HPDE6-E6E7 (cell line): ENCODE data around the gene MOV10.
"Not testable (repeated sequence)": the region's sequence is repeated elsewhere in the genome, so short reads cannot be mapped to it uniquely, and the experiment has no call there.

Experiments used
- DNase-seq: peaks from one replicate; pipeline ENCODE4 v3.0.0; 2011; ENCODE audit warnings: missing footprints; ENCODE audit errors: extremely low spot score

MOV10 gene, protein sequence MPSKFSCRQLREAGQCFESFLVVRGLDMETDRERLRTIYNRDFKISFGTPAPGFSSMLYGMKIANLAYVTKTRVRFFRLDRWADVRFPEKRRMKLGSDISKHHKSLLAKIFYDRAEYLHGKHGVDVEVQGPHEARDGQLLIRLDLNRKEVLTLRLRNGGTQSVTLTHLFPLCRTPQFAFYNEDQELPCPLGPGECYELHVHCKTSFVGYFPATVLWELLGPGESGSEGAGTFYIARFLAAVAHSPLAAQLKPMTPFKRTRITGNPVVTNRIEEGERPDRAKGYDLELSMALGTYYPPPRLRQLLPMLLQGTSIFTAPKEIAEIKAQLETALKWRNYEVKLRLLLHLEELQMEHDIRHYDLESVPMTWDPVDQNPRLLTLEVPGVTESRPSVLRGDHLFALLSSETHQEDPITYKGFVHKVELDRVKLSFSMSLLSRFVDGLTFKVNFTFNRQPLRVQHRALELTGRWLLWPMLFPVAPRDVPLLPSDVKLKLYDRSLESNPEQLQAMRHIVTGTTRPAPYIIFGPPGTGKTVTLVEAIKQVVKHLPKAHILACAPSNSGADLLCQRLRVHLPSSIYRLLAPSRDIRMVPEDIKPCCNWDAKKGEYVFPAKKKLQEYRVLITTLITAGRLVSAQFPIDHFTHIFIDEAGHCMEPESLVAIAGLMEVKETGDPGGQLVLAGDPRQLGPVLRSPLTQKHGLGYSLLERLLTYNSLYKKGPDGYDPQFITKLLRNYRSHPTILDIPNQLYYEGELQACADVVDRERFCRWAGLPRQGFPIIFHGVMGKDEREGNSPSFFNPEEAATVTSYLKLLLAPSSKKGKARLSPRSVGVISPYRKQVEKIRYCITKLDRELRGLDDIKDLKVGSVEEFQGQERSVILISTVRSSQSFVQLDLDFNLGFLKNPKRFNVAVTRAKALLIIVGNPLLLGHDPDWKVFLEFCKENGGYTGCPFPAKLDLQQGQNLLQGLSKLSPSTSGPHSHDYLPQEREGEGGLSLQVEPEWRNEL

DNA sequence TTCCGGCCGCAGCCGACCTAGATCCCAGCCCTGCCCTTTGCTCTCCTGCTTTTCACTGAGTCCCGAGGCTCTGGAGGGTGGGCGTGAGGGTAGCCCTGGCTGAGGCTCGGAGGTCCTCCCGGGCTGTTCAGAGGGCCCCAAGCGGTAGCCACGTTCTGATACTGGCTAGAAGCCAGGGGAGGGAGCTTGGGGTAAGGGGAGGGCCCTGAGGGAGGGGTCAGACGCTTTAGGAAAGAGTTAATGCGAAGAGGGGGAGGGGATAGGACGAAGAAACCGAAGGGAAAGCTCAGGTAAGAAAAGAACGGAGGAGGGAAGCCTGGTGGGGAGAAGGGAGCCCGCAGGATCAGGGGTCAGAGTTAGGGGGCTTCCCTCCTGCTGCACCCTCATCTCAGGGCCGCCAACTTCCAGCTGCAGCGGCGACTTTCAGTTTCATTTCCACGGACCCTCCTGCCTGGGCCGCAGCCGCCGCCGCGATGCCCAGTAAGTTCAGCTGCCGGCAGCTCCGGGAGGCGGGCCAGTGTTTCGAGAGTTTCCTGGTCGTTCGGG, at the start of gene MOV10:
Gene MOV10, plus strand, starts transcription at position 220 of the 546 bp plus-strand sequence. Its CDS starts 254 bp downstream, at position 474.
- DNase-seq, result no peak

DNA sequence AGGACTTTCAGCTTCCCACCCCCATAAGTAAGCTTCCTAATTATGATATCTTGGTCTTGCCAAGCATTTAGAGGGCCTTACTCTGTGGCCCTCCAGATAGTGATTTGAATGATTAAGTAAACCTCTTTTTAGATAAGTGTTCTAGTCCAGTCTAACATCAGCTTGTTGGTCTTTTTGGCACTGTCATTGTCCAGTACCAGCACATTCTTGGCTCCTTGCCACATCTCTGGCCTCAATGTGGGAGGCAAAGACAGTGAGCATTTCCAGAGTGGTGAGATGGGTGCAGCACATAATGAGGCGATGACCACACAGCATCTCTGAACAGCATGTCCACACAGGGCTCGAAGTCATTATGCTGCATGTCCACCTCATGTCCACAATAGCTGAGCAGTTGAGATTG, 48.8 kb upstream of the MOV10 start:
- no peak for DNase-seq

DNA sequence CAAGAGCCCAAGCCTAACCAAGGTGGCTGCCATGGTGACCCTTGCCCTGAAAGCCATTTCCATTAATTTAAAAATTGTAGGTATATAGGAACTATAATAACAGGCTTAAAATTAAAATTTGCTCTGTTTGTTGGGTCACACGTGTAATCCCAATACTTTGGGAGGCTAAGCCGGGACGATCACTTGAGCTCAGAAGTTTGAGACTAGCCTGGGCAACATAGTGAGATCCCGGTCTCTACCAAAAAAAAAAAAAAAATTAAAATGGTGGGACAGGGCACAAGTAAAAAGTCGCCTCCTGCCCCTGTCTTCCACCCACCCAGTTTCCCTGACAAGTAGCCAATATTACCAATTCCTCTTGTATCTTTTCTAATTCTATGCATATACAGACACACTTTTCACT, 48.3 kb upstream of the MOV10 start:
- DNase-seq, result no peak

DNA sequence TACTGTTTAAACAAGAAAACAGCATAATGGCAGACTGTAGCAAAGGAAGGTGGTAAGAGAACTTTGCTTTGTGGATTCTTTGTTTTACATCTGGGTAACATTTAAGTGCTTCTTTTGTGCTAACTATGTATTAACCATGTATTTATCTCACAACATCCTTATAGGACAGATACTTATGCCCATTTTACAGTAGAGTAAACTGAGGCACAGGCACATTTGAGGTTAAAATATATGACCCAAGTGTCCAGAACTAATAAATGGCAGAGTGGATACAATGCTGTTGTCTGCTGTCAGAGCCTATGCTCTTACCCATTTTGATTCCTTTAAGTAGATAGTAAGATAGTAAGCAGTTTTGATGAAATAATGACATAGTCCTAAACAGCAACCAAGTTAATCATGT, 47.6 kb upstream of the MOV10 start:
- DNase-seq, result no peak

DNA sequence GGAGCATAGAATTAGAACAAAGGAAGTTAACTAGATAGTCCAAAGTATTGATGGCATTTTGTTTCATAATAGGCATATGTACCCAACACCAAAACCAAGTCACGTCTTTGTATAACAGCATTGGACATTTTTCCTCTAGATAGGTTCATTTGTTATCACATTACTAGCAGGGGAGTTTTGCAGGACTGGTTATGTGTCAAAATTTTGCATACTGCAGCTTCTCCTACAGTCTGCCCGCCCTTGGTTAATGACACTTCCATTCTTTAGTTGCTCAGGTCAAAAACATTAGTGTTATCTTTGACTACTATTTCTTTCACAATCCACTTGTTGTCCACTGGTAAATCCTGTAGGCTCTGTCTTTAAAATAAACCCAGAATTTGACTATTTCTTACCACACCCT, 45.9 kb upstream of the MOV10 start:
- DNase-seq, result no peak

DNA sequence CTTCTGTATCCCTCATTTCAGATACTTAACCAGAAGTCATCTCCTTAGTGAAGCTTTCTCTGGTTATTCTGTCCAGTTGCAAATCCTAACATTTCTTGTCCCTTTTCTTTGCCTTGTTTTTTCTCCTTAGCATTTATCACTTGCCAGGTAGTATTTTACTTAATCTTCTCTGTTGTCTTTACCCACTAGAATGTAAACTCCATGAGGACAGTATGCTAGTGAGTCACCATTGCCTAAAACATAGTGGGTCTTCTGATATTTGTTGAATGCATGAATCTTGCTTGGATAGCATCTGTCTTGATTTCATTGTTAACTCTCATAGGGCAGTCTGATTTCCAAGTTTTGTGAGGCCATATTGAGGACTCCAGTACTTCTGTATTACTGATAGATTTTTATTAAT, 45.2 kb upstream of the MOV10 start:
- DNase-seq, result no peak

DNA sequence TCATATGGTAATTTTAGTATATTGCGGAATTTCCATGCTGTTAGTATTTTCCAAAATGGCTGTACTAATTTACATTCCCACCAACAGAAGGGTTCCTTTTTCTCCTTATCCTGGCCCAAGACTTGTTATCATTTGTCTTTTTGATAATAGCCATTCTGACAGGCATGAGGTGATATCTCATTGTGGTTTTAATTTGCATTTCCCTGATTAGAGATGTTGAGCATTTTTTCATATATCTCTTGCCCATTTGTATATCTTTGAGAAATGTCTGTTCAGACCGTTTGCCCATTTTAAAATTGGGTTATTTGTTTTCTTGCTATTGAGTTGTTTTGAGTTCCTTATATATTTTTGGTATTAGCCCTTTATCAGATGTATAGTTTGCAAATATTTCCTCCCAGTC, 40.8 kb upstream of the MOV10 start:
- no peak for DNase-seq

DNA sequence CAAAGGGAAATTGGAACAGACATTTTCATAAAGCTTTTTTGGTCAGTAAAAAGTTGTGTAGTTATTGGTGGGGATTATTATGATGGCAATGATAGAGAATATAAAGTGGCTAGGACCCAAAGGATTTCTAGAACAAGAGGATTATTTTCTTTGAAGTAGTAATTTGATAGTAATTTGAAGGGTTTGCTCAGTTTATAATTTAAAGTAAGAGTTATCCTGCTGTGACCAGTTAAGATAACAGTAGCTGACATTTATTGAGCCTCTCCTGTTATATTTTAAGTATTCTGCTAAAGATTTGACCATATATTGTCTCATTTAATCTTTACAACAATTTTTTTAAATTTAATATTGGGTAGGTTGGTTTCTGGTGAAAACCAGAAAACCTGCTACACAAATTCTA, 40.1 kb upstream of the MOV10 start:
- no peak for DNase-seq

DNA sequence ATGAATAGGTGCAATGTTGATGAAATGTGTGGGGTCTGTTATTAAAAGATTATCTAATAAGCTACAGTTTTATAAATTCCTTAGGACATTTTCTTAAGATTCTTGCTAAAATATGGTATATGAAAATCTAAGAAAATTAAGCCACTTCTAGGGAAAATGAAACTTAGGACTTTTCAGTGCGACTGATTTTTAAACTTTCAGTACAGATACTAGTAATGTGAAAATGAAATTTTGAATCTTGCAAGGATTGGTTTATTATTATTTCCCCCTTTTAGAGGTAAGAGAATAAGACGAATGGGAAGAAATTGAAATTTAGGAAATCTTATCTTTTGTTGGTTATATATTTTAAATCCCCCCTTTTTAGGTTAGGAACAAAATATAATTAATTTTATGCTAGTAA, 38.4 kb upstream of the MOV10 start:
- DNase-seq, result no peak

DNA sequence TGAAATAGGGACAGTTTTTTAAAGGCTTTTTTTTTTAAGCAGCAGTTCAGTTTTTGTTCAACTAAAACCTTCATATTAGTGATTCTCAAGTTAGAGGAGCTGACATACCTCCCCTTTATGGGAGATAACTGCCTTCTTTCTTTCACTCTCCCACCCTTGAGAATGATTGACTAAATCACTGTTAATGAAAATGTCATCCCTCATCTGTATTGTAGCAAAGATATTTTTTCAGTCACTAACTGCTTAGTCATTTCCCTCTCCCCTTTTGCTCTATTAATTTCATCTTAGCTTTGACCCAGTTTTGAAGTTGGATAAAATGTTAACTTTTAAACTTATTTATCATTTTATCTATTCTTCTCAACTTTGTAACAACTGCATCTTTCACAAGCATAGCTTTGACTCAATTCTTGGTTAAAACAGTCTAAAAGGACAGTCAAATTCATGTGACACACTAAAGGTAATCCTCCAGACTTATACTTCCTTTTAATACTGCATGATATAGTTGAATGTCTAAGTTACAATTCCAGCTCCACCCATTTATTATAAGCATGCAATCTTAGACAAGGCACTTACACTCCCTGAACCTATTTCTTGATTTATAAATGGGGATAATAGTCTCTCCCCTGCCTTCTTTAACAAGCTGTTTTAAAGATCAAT, 37.7 kb upstream of the MOV10 start:
- DNase-seq, result no peak

DNA sequence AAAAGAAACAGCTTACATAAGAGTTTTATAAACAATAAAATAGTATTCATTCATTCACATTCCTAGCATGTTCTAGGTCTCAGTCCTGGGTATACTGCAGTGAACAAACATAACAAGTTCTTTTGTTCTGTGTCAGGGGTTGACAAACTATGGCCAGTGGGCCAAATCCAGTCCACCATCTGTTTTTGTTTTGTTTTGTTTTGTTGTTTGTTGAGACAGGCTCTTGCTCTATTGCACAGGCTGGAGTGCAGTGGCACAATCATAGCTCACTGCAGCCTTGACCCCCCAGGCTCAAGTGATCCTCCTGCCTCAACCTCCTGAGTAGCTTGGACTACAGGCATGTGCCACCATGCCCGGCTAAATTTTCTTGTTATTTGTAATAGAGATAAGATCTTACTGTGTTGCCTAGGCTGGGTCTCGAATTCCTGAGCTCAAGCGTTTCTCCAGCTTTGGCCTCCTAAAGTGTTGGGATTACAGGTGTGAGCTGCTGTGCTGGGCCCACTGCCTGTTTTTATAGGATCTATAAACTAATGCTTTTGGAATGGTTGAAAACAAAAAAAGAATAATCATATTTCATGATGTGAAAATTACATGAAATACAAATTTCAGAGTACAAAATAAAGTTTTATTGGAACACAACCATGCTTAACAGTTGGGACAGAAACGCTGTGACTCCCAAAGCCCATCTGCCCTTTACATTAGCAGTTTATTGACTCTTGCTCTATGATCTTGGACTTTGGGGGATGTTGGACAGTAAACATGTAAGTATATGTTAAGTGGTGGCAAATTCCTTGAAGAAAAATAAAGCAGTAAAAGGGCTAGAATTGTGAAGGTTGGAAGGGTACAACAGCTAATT, 37.0 kb upstream of the MOV10 start:
- no peak for DNase-seq

DNA sequence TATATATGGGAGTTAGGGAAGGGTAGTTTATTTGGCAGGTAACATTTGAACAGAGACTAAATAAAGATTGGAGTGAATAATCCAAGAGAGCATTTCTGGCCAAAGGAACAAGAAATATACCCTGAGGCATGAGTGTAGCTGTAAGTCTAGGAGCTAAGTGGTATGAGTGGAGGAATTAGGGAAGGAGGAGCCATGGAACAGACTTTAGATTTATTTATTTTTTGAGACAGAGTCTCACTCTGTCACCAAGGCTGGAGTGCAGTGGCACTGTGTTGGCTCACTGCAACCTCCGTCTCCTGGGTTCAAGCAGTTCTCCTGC, 36.4 kb upstream of the MOV10 start:
- no peak for DNase-seq

DNA sequence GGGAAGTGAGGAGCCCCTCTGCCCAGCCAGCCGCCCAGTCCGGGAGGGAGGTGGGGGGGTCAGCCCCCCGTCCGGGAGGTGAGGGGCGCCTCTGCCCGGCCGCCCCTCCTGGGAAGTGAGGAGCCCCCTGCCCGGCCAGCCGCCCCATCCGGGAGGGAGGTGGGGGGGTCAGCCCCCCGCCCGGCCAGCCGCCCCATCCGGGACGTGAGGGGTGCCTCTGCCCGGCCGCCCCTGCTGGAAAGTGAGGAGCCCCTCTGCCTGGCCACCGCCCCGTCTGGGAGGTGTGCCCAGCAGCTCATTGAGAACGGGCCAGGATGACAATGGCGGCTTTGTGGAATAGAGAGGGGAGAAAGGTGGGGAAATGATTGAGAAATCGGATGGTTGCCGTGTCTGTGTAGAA, 34.0 kb upstream of the MOV10 start:
- DNase-seq, result not testable (repeated sequence)

DNA sequence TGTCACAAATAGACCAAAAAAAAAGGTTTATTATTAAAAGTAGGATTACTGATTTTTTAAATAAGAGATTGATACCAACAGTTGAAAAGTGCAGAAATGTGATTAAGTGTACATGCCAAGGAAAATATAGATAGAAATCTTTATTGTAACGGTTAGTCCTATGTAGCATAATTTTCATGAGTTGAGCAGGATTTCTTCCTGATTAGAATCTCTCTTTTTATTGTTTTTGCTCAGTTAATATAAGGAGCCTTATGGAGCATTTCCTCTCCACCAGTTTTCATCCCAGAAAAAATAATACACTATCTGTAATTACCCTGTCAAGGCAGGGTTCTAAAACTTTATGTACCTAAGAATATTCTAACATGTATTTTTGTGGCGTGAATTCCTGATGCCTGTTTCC, 31.4 kb upstream of the MOV10 start:
- no peak for DNase-seq

DNA sequence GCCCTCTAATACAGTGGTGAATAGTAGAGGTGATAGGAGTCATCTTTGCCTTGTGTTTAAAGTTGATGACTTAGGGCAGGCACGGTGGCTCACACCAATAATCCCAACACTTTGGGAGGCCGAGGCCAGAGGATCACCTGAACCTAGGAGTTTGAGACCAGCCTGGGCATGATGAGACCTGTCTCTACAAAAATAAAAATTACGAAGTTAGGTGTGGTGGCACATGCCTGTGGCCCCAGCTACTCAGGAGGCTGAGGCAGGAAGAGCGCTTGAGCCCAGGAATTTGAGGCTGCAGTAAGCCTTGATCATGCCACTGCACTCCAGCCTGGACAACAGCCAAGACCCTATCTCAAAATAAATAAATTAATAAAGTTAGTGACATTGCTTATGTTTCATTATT, 28.2 kb upstream of the MOV10 start:
- DNase-seq, result no peak

DNA sequence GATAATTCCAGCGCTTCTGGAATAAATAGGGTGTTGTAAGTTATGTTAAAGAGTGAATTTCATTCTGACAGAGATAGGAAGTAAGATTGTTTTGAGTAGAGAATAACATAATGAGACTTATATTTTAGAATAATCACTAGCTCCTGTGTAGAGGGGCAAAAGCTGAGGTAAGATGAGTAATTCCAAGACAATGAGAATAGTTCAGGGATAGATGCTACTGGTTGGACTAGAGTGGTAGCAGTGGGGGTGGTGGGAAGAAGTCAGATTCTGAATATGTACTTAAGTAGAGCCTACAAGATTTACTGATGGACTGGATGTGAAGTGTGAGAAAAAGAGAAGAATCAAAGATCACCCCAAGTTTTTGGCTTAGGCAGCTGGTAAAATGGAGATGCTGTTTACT, 23.3 kb upstream of the MOV10 start:
- no peak for DNase-seq

DNA sequence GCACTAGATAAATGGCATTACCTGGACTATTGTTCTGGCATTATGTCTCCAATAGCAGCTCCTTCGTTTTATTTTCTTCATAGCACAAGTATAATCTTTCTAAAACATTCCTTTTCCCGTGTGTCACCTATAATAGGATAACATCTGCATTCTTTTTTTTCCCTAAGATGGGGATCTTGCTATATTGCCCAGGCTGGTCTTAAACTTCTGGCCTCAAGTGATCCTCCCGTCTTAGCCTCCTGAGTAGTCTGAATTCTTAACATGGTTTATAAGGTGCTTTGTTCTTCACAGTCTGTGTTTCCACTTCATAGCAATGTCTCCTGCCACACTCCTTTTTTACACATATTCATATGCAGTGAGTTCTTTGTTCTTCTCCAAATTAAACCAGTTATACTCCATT, 8.6 kb upstream of the MOV10 start:
- no peak for DNase-seq

DNA sequence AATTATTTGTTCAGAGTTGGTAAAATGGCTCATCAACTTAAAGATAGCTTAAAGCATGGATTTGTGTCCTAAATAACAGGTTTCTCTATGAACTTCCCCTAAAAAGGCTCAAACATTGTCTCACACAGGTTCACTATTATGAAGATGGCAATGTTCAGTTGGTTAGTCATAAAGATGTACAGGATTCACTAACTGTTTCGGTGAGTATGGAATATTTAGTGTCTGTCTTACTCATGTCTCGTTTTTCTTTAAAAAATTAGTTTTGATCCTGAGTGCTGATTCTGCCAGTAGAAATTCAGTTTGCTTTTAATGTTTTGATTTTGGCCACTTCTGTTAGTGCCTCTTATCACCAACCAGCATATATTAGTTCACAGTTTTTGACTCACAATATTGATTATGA, 7.5 kb upstream of the MOV10 start:
- no peak for DNase-seq

DNA sequence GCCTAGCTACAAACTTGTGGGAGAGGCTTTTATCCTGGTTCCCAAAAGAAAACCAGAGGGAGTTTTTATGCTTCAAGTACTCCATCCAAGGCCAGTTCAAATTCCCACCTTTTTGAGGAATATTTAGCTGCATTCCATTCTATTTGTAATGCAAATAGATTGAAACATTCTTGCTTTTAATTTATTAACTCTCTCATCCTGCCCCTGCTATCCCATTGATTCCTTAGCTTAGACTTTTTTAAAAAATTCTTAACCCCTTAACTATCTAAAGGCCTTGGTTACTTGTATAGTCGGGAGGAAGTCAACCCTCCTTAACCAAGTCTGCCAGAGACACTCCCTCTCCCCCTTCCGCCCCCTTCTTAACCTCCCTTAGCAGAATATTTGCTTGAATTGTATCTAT, 2.5 kb upstream of the MOV10 start:
- no peak for DNase-seq

DNA sequence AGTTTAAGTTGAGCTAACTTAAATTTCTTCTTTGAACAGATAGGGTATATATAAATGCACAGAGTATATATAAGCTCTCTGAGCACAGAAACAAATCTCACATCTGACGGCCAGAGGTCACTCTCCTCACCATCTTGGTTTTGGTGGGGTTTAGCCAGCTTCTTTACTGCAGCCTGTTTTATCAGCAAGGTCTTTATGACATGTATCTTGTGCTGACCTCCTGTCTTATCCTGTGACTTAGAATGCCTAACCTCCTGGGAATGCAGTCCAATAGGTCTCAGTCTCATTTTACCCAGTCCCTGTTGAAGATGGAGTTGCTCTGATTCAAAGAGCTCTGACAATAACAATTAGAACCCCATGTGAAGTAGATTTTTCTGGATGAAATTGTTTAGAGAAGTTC, 1.6 kb upstream of the MOV10 start:
- DNase-seq, result no peak
